Loucy (cell line): Measurements from ENCODE around the gene SLC38A9.
"Not testable (repeated sequence)": the region's sequence is repeated elsewhere in the genome, so short reads cannot be mapped to it uniquely, and the experiment has no call there.

Experiments
- CTCF ChIP-seq: fragments of 200-600 bp; sonication (generic); conservative IDR thresholded peaks from 2 replicates; pipeline ENCODE4 v1.5.1; 2014; ENCODE audit warnings: mild to moderate bottlenecking, antibody characterized with exemption, low read length
- EZH2phosphoT487 ChIP-seq: fragments of 200-600 bp; IDR thresholded peaks from 2 replicates; pipeline ENCODE4 v1.6.1; 2018; ENCODE audit warnings: antibody characterized with exemption, mild to moderate bottlenecking, moderate library complexity, borderline replicate concordance

GRCh38 chr5:55696704-55697103 is 15.4 kb downstream of the SLC38A9 start:
- TF ChIP-seq CTCF, EZH2phosphoT487: not testable (repeated sequence)
